ENCODE results near the gene RHPN2. TPM values are rescaled to one million over a fixed set of nuclear protein-coding genes. Genes with fewer than 3 reads are reported as not detected.

Gene RHPN2
- total and polyA plus RNA-seq, 2 of the 13 experiments (the other 11 are each of a cell fraction or from before 2014, with no cell fraction given) = 20.3 to 48.0 TPM

- ATAC-seq (no peak), DNase-seq (ENCODE audit: low spot score) (no peak), FAIRE-seq (no peak)
- H3K4me3 ChIP-seq (replicated peaks in 1 of 3; ENCODE audit: insufficient read depth in 1 of 3, low read depth in 2 of 3, low read length in 3 of 3) = no peak overlapping the region
- in situ Hi-C loops (cut with HindIII; ENCODE audit: extremely low pct_ligation_motif_present, low pct_unique_long_range_greater_than_20kb) (no loop called here), intact Hi-C loops (cut with micrococcal nuclease; ENCODE audit: unreplicated experiment) (no loop called here)
- H4K20me1 ChIP-seq (ENCODE audit: insufficient read depth, low read length) = no peaks in the 10 kb centered on the region
- ChIA-PET POLR2A (no interaction called here), CTCF (ENCODE audit: low intra/inter-chr PET ratio, low total read pairs) (no interaction called here)
- no peak overlapping the region for H3K9ac ChIP-seq (ENCODE audit: insufficient read depth, low read depth, low read length)
- H2AFZ ChIP-seq (ENCODE audit: low read length) = no peak overlapping the region
- BruUV-seq (replicated peaks) = no TSS peak
- no peaks in the 10 kb centered on the region for H3K36me3 ChIP-seq (replicated peaks in 1 of 2; ENCODE audit: control insufficient read depth in 1 of 2, insufficient read depth in 2 of 2, low read length in 2 of 2)
- H3K79me2 ChIP-seq (ENCODE audit: insufficient read depth, low read length) = no peaks in the 10 kb centered on the region
- no peak overlapping the region for H3K27ac ChIP-seq (ENCODE audit: extremely low read length, insufficient read depth, low read length)
- H3K27me3 ChIP-seq (ENCODE audit: control insufficient read depth in 1 of 2, insufficient read depth in 2 of 2, low read length in 2 of 2) = no peaks in the 10 kb centered on the region
- no peaks in the 10 kb centered on the region for H3K9me3 ChIP-seq (ENCODE audit: low read length)
- H3K4me2 ChIP-seq (ENCODE audit: low read depth, low read length) = no peak overlapping the region
- WGBS (ENCODE audit: low lambda C conversion rate) = 20% methylated on average over 2 of the region's 2 CpGs
- TF ChIP-seq CENPT (CRISPR knock-in tag; IDR thresholded peaks at IDR 0.05; ENCODE audit: low read depth) (no peak), ZNF496 (CRISPR knock-in tag; IDR thresholded peaks at IDR 0.05; ENCODE audit: insufficient replicate concordance) (no peak), ZNF121 (CRISPR knock-in tag; IDR thresholded peaks at IDR 0.05) (peak; percentile 58), ZNF550 (CRISPR knock-in tag; IDR thresholded peaks at IDR 0.05; ENCODE audit: borderline replicate concordance) (no peak), SP5 (CRISPR knock-in tag; IDR thresholded peaks at IDR 0.05; ENCODE audit: borderline replicate concordance, low read depth) (no peak)
- peaks cover 21% of the 10 kb centered on the region for H3K4me1 ChIP-seq (ENCODE audit: insufficient read depth, low read length)
These were observed 10.8 kb upstream of the RHPN2 start for GRCh38 chr19:33075519-33075918.

- ChIA-PET POLR2A (interaction anchor here (1.2 kb wide), 1 partner anchor 31 kb away, joined by 4 read pairs; no protein-coding TSS in a partner anchor), CTCF (ENCODE audit: low intra/inter-chr PET ratio, low total read pairs) (no interaction called here)
- Histone ChIP-seq H3K9me3 (ENCODE audit: low read length) (no peaks in the 10 kb centered on the region), H3K36me3 (replicated peaks in 1 of 2; ENCODE audit: control insufficient read depth in 1 of 2, insufficient read depth in 2 of 2, low read length in 2 of 2) (no peaks in the 10 kb centered on the region), H3K4me2 (ENCODE audit: low read depth, low read length) (no peak overlapping the region), H2AFZ (ENCODE audit: low read length) (no peak overlapping the region), H3K27ac (ENCODE audit: extremely low read length, insufficient read depth, low read length) (no peak overlapping the region), H3K4me1 (ENCODE audit: insufficient read depth, low read length) (peaks cover 11% of the 10 kb centered on the region), H3K79me2 (ENCODE audit: insufficient read depth, low read length) (no peaks in the 10 kb centered on the region), H3K4me3 (replicated peaks in 1 of 3; ENCODE audit: insufficient read depth in 1 of 3, low read depth in 2 of 3, low read length in 3 of 3) (no peak overlapping the region), H4K20me1 (ENCODE audit: insufficient read depth, low read length) (no peaks in the 10 kb centered on the region), H3K9ac (ENCODE audit: insufficient read depth, low read depth, low read length) (no peak overlapping the region), H3K27me3 (ENCODE audit: control insufficient read depth in 1 of 2, insufficient read depth in 2 of 2, low read length in 2 of 2) (no peaks in the 10 kb centered on the region)
- BruUV-seq (replicated peaks) = no TSS peak
- no peak for DNase-seq (ENCODE audit: low spot score)
- ATAC-seq = no peak
- 49% methylated on average over 7 of the region's 7 CpGs for WGBS (ENCODE audit: low lambda C conversion rate)
- intact Hi-C loops (cut with micrococcal nuclease; ENCODE audit: unreplicated experiment) (no loop called here), in situ Hi-C loops (cut with HindIII; ENCODE audit: extremely low pct_ligation_motif_present, low pct_unique_long_range_greater_than_20kb) (no loop called here)
- FAIRE-seq = no peak
- TF ChIP-seq MAFF (IDR thresholded peaks at IDR 0.05; ENCODE audit: low read depth, low read length) (no peak), SMC3 (IDR thresholded peaks at IDR 0.05; ENCODE audit: low read length) (no peak), TRIM22 (IDR thresholded peaks at IDR 0.05) (no peak), NBN (conservative IDR thresholded peaks at IDR 0.05) (no peak), MTA3 (CRISPR knock-in tag; IDR thresholded peaks at IDR 0.05) (no peak), ZNF543 (CRISPR knock-in tag; IDR thresholded peaks at IDR 0.05) (no peak), HOMEZ (CRISPR knock-in tag; IDR thresholded peaks at IDR 0.05; ENCODE audit: low read depth) (no peak), BATF2 (CRISPR knock-in tag; IDR thresholded peaks at IDR 0.05) (no peak), EZH2 (conservative IDR thresholded peaks at IDR 0.05; ENCODE audit: low read depth, low read length) (no peak)
These were observed 7.2 kb upstream of the RHPN2 start for GRCh38 chr19:33071887-33072286.

Measured in HepG2 (cell line).